LHCN-M2 (cell line): ENCODE data around the gene SPOUT1. TPM values are rescaled to one million over a fixed set of nuclear protein-coding genes. Genes with fewer than 3 reads are reported as not detected.
"Not testable (repeated sequence)": the region's sequence is repeated elsewhere in the genome, so short reads cannot be mapped to it uniquely, and the experiment has no call there.

Experiments
- DNase-seq: peaks from one replicate; pipeline ENCODE4 v3.0.0-alpha.2; 2012; ENCODE audit warnings: low read depth
- polyA plus RNA-seq: library from polyadenylated mRNA; unstranded; fragments of >200 nt; gene quantifications from one replicate; pipeline ENCODE4 v1.2.1, GENCODE V29; 2012; ENCODE audit warnings: missing spikeins
- total RNA-seq: library from RNA; depleted of rRNA; stranded (reverse); fragments of >200 nt; gene quantifications from 2 replicates; pipeline ENCODE4 v1.2.3, GENCODE V29; 2014; rRNA removed

SPOUT1 gene, protein sequence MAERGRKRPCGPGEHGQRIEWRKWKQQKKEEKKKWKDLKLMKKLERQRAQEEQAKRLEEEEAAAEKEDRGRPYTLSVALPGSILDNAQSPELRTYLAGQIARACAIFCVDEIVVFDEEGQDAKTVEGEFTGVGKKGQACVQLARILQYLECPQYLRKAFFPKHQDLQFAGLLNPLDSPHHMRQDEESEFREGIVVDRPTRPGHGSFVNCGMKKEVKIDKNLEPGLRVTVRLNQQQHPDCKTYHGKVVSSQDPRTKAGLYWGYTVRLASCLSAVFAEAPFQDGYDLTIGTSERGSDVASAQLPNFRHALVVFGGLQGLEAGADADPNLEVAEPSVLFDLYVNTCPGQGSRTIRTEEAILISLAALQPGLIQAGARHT
- total RNA-seq = 29.9 and 32.1 TPM in 2 replicates
- 28.3 TPM for polyA plus RNA-seq

DNA sequence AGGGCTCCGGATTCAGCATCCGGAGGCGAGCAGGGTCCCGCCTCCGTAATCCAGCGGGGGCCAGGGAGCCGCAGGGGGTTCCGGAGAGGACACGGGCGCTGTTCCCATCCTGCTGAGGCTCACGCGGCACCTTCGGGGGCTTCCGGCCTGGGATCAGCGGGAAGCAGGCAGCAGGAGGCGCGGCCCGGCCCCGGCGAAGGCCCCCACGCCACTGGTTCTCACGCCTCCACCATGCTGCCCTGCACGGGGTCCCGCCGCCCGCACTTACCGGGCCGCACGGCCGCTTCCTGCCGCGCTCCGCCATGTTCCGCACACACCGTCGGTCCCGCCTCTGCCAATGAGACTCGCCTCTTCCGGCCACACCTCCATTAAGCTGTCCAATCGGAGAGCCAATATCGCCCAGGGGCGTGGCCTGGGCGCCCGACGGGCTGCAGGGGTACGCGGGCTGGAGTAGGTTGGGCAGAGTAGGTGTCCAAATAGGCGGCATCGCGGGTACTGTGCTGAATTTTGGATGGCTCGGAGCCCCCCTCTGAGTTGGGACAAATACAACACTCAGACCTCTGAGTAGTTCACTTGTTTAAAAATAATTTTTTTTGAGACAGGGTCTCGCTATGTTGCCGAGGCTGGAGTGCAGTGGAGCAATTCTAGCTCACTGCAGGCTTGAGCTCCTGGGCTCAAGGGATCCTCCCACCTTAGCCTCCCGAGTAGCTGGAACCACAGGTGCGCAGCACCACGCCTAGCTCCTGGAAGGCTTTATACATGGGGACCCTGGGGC lies at the start of gene SPOUT1:
Gene SPOUT1 (minus strand): TSS at position 318 of the 775 bp plus-strand sequence. CDS start 14 bp downstream, at position 304.
- peak; percentile 84 for DNase-seq

- no peak for DNase-seq
These were observed 48.3 kb upstream of the SPOUT1 start for GRCh38 chr9:128877852-128878251.

GRCh38 chr9:128870941-128871265 lies 41.3 kb upstream of the SPOUT1 start:
- not testable (repeated sequence) for DNase-seq

DNA sequence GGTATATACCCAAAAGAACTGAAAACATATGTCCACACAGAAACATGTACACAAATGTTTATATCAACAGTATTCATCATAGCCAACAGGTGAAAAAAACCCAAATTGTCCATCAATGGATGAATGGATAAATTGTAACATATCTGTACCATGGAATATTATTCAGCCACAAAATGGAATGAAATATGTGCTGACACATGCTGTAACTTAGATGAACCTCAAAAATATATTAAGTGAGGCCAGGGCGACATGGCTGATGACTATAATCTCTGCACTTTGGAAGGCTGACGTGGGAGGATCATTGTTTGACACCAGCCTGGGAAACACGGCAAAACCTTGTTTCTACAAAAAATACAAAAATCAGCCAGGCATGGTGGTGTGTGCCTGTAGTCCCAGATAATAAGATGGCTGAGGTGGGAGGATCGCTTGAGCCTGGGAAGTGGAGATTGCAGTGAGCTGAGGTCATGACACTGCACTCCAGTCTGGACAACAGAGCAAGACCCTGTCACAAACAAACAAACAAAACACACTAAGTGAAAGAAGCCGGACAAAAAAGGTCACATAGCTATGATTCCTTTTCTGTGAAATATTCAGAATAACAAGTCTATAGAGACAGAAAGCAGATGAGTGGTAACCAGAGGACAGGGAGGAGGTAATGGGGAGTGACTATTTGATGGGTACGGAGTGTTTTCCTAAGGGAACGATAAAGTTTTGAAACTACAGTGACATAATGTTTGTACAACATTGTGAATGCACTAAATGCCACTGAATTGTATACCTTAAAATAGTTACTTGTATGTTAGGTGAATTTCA lies 40.7 kb upstream of the SPOUT1 start:
- DNase-seq = no peak

DNA sequence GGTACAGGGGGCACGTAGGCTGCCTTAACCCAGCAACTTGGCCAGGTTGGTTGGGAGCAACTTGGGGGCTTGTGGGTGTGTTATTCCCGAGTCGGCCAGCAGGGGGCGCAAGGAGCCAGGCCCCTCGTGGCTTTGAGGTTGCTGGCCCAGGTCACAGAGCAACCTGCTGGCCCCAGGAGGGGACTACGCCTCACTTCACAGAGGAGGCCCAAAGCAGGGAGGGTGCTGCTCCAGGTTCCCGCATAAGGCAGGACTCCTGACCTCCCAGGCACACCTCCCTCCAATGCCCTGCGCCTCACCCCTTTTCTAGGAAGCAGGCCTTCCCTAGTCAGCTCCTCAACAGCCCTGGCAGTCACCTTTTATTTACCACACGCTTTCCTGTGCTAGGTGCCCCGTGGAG lies 34.1 kb upstream of the SPOUT1 start:
- DNase-seq = peak; percentile 39

- no peak for DNase-seq
These were observed 32.8 kb upstream of the SPOUT1 start for GRCh38 chr9:128862401-128862851.

- DNase-seq = no peak
These were observed 31.9 kb upstream of the SPOUT1 start for GRCh38 chr9:128861501-128861900.

DNA sequence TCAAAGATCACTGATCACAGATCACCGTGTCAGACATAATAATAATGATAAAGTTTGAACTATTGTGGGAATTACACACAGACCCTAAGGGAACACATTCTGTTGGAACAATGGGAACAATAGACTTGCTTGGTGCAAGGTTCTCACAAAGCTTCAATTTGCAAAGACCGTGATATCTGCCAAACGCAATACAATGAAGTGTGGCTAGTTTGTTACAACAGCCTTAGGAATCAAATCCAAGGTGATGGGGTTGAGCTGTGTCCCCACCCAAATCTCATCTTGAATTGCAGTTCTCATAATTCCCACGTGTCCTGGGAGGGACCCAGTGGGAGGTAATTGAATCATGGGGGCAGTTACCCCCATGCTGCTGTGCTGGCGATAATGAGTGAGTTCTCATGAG lies 31.3 kb upstream of the SPOUT1 start:
- no peak for DNase-seq

GRCh38 chr9:128858476-128858875 lies 28.9 kb upstream of the SPOUT1 start:
- not testable (repeated sequence) for DNase-seq

GRCh38 chr9:128854454-128854853 lies 24.9 kb upstream of the SPOUT1 start:
- not testable (repeated sequence) for DNase-seq

DNA sequence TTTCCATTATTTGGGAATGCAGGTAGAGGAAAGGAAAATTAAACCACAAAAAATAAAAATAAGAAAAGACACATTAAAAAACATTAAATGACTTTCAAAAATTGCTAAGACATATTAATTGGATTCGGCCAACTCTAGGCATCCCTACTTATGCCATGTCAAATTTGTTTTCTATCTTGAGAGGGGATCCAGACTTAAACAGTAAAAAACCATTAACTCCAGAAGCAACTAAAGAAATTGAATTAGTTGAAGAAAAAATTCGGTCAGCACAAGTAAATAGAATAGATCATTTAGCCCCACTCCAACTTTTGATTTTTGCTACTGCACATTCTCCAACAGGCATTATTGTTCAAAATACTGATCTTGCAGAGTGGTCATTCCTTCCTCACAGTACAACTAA lies 23.1 kb upstream of the SPOUT1 start:
- not testable (repeated sequence) for DNase-seq

- peak; percentile 58 for DNase-seq
These were observed 22.4 kb upstream of the SPOUT1 start for GRCh38 chr9:128851779-128852600.

DNA sequence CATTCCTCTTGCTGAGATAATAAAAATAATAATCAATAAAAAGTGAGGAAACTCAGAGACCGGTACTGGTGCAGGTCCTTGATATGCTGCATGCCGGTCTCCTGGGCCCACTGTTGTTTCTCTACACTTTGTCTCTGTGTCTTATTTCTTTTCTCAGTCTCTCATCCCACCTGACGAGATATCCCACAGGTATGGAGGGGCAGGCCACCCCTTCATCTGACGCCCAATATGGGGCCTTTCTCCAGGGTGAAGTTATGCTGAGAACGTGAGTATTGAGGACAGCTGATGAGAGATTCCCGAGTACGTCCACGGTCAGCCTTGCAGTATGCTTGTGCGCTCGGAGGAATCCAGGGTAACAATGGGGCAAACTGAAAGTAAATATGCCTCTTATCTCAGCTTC lies 21.4 kb upstream of the SPOUT1 start:
- not testable (repeated sequence) for DNase-seq

- no peak for DNase-seq
These were observed 18.2 kb upstream of the SPOUT1 start for GRCh38 chr9:128847803-128848202.

DNA sequence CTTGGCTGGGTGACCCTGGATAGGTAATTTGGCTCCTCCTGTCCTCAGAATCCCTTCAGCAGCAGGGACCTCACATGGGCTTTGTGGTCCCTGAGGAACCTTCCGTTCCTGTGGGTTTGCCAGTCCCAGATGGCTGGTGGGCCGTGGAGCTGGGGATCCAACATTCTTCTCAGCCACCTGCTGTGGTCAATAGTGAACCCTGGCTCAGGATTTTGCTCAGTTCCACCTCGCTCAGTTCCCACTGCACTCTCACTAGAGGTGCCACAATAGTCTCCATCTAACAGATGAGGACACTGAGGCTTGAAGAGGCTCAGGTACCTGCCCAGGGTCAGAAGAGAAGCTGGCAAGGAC lies 17.1 kb upstream of the SPOUT1 start:
- DNase-seq = no peak

GRCh38 chr9:128845186-128845931 lies 15.8 kb upstream of the SPOUT1 start:
- DNase-seq = peak; percentile 85

- DNase-seq = not testable (repeated sequence)
These were observed 13.6 kb upstream of the SPOUT1 start for GRCh38 chr9:128843171-128843570.

- no peak for DNase-seq
These were observed 12.3 kb upstream of the SPOUT1 start for GRCh38 chr9:128841694-128842492.

DNA sequence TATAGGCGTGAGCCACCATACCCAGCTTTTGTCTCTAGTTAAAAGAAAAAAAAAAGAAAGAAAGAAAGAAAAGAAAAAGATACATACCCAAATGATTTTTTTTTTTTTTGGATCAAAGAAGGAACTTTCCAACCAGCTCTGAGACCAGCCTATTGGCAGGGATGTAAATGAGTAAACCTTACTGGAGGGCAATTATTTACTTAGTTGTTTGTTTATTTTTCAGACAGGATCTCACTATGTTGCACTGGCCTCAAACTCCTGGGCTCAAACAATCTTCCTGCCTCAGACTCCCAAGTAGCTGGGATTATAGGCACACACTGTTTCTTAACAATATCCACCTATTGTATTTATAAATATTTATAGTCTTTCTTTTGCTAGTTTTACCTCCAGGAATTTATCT lies 10.9 kb upstream of the SPOUT1 start:
- DNase-seq = no peak

DNA sequence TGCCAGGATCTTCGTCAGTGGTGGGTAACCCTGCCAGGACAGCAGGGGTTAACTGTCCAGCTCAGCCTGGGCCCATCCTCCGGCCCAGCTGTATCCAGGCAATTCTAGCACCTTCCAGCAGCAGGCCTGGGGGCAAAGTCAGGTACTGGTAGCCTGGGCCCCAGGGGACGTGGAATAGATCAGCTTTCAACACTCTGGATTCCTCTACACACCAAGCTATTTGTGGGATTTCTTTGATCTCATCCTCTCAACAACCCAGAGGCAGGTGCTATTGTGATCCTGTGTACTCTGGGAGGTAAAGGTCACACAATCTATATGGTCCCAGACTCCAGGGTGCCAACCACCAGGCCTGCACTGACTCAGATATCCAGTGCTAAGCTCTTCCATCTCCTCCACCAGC lies 8.7 kb upstream of the SPOUT1 start:
- no peak for DNase-seq
